Naive thymus-derived CD8-positive, alpha-beta T cell (primary cell): ENCODE data around the gene PPIE. TPM values are rescaled to one million over a fixed set of nuclear protein-coding genes. Genes with fewer than 3 reads are reported as not detected.
A peak's percentile ranks its signal among the peaks of the same experiment; 100 is the strongest.

Experiments used
- ATAC-seq, 2 donors: fragments of 150-1000 bp; cut with Tn5 transposase in 1 of 2; sonication (Bioruptor Pico), chemical (Tn5 transposase) in 1 of 2; 1 replicate in 1 of 2; 2 replicates in 1 of 2; pipeline ENCODE4 v1.10.0; 2021; ENCODE audit warnings: mild to moderate bottlenecking in 2 of 2, moderate library complexity in 2 of 2
- POLR2A ChIA-PET: fragments of 350-600 bp; sonication (Branson Sonifier 250); formaldehyde crosslinking; loops from one replicate; lab custom pipeline; 2021; ENCODE audit warnings: antibody characterized with exemption; lab: Charles Lee
- DNase-seq, 10 donors: peaks; one replicate each; pipeline versions ENCODE4 v3.0.0 to v3.0.0-alpha.2; 2020 to 2022
- H3K27ac Mint-ChIP-seq, 10 donors: one replicate each; pipeline ENCODE4 v1.8.0; 2020 to 2022; ENCODE audit warnings: mild to moderate bottlenecking in 10 of 10, mixed read lengths in 10 of 10, moderate library complexity in 4 of 10, inconsistent platforms in 1 of 10
- H3K27me3 Mint-ChIP-seq, 5 donors: one replicate each; pipeline ENCODE4 v1.8.0; 2021 to 2022; ENCODE audit warnings: mixed read lengths in 5 of 5
- H3K36me3 Mint-ChIP-seq, 3 donors: one replicate each; pipeline ENCODE4 v1.8.0; 2020 to 2022; ENCODE audit warnings: mixed read lengths in 3 of 3, mild to moderate bottlenecking in 2 of 3, inconsistent platforms in 1 of 3
- H3K4me1 Mint-ChIP-seq, 4 donors: one replicate each; pipeline ENCODE4 v1.8.0; 2021 to 2022; ENCODE audit warnings: mixed read lengths in 4 of 4
- H3K4me3 Mint-ChIP-seq, 10 donors: one replicate each; pipeline ENCODE4 v1.8.0; 2020 to 2022; ENCODE audit warnings: mild to moderate bottlenecking in 10 of 10, mixed read lengths in 10 of 10, moderate library complexity in 6 of 10, inconsistent platforms in 1 of 10
- H3K9me3 Mint-ChIP-seq, 9 donors: one replicate each; pipeline ENCODE4 v1.8.0; 2020 to 2022; ENCODE audit warnings: mixed read lengths in 9 of 9, mild to moderate bottlenecking in 3 of 9, inconsistent platforms in 1 of 9, moderate library complexity in 1 of 9
- polyA plus RNA-seq, 3 donors: library from polyadenylated mRNA; unstranded; fragments of 300-500 nt; fragmentation: Illumina TruSeq; gene quantifications; one replicate each; pipeline ENCODE4 v1.2.3, GENCODE V29; 2021
- total RNA-seq, 8 experiments: library from RNA in 2 of 8; stranded (reverse) in 2 of 8; gene quantifications; one replicate each; pipeline ENCODE4 v1.2.3 and lab custom pipeline; 2021 to 2026

PPIE gene
- total and polyA plus RNA-seq, 5 experiments from 2014 or later, result 86.9 to 123 (median 101) TPM

DNA sequence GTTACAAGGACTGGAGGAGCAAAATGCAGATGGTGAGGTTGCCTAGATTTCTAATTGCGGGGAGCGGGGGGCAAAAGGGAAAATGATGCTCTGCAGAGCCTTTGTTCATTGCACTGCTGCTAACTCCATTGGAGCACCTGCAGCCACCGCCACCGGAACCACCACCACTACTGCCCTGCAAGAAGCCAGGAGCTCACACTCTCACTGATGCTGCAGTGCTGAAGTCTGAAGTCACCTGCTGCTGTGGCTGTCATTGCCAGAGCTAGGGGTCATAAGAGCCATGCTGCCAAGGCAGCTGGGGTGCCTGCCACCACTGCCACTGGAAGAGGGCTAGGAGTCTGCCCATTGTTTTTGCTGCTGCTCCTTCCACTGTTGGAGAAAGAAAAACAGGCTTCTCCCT, 40.1 kb upstream of the PPIE start:
- POLR2A ChIA-PET, result no interaction called here
- Mint-ChIP-seq H3K36me3 (no peaks in the 10 kb centered on the region), H3K27me3 (peaks cover 0 to 27% (median 9%) of the 10 kb centered on the region in 5 donors), H3K4me1 (peaks cover 0 to 8% (median 3%) of the 10 kb centered on the region in 4 donors), H3K27ac (no peak overlapping the region), H3K9me3 (no peaks in the 10 kb centered on the region), H3K4me3 (no peak overlapping the region)
- no peak for ATAC-seq
- DNase-seq, result no peak

DNA sequence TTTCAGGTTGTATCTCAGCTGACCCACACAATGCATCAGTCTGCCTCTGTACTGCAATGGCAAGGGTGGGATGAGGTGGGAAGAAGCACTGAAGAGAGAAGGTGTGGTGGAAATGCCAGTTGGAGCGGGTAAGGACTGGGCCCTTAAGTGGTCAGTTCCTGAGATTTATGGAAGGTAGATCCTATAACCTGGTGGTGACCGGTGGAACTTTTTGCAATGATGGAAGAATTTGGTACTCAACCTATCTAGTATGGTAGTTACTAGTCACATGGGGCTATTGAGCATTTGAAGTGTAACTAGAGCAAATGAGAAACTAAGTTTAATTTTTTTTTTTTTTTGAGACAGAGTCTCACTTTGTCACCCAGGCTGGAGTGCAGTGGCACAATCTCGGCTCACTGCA, 39.3 kb upstream of the PPIE start:
- Mint-ChIP-seq H3K4me3 (no peak overlapping the region), H3K4me1 (peaks cover 0 to 5% (median 2%) of the 10 kb centered on the region in 4 donors), H3K9me3 (no peaks in the 10 kb centered on the region), H3K27ac (no peak overlapping the region), H3K27me3 (peaks cover 0 to 26% (median 9%) of the 10 kb centered on the region in 5 donors), H3K36me3 (no peaks in the 10 kb centered on the region)
- POLR2A ChIA-PET, result no interaction called here
- DNase-seq (no peak), ATAC-seq (no peak)

DNA sequence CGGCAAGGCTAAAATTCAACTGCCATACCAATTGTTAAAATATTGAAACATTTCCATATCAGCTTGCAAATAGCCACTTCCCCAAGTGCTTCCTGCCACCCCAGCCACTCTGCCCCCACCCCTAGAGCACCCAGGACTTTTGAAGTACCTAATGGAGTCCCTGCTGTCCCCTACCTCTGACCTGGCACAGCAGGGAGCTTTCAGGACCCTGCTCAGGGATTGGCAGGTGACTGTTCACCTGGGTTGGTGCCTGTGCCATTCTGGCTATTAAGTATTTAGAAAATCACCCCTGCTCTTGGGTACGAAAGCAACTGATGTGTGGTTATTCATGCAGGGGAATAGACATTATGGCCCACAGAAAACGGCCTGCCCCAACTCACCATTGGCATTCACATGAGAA, 38.3 kb upstream of the PPIE start:
- Mint-ChIP-seq H3K36me3 (no peaks in the 10 kb centered on the region), H3K27me3 (peaks cover 0 to 26% (median 9%) of the 10 kb centered on the region in 5 donors), H3K4me3 (no peak overlapping the region), H3K4me1 (peaks cover 0 to 5% (median 0%) of the 10 kb centered on the region in 4 donors), H3K9me3 (no peaks in the 10 kb centered on the region), H3K27ac (no peak overlapping the region)
- no peak for DNase-seq
- POLR2A ChIA-PET, result interaction anchor here (1.3 kb wide), 1 partner anchor 7 kb away, joined by 4 read pairs; no protein-coding TSS in a partner anchor
- ATAC-seq, result no peak

DNA sequence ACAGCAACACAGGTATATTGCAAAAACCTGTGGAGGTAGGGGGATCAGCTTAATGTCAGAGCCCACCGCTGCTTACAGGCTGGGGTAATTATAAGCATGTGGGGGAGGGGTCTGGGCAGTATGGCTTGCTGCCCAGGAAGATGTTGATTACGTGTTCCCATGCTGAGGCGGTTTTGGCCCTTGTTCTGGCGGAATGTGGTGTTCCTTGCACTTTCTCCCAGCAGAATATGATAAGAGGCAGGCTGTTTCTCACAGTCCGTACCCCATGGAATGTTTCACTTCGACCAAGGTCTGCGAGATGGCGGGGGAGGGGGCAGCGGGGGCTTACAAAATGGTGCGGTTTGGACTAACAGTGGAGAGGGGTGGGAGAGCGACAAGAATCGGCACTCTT, 37.6 kb upstream of the PPIE start:
- H3K36me3 Mint-ChIP-seq, result no peaks in the 10 kb centered on the region
- H3K4me3 Mint-ChIP-seq, result no peak overlapping the region
- H3K27me3 Mint-ChIP-seq, result peaks cover 0 to 26% (median 9%) of the 10 kb centered on the region in 5 donors
- no peaks in the 10 kb centered on the region for H3K9me3 Mint-ChIP-seq
- no peak for DNase-seq
- POLR2A ChIA-PET, result interaction anchor here (1.3 to 1.4 kb wide), 2 partner anchors 8 to 10 kb away, joined by 4 read pairs; partner anchors contain the start of gene HPCAL4
- H3K4me1 Mint-ChIP-seq, result peaks cover 0 to 5% (median 0%) of the 10 kb centered on the region in 4 donors
- no peak for ATAC-seq
- H3K27ac Mint-ChIP-seq, result no peak overlapping the region

DNA sequence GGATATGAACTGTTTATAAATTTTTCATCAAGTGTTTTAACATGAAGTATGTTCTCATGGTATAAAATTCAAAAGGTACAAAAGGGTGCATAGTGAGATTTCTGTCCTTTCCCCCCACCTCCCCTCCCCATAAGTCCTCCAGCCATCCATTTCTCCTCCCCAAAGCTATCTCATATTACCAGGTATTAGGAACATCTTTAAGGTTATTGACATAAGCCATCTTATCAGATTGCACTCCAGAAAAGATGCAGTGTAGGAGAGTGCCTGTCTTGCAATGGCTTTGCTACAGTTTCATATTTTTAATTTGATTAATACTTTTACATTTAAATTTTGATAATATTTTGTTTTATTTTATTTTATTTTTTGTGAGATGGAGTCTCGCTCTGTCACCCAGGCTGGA, 33.9 kb upstream of the PPIE start:
- ATAC-seq, result no peak
- no peak for DNase-seq
- H3K36me3 Mint-ChIP-seq, result no peaks in the 10 kb centered on the region
- POLR2A ChIA-PET, result no interaction called here
- no peak overlapping the region for H3K4me3 Mint-ChIP-seq
- no peaks in the 10 kb centered on the region for H3K9me3 Mint-ChIP-seq
- H3K27me3 Mint-ChIP-seq, result peaks cover 5 to 34% (median 11%) of the 10 kb centered on the region in 5 donors
- peaks cover 0 to 1% (median 0%) of the 10 kb centered on the region in 4 donors for H3K4me1 Mint-ChIP-seq
- H3K27ac Mint-ChIP-seq, result no peak overlapping the region

DNA sequence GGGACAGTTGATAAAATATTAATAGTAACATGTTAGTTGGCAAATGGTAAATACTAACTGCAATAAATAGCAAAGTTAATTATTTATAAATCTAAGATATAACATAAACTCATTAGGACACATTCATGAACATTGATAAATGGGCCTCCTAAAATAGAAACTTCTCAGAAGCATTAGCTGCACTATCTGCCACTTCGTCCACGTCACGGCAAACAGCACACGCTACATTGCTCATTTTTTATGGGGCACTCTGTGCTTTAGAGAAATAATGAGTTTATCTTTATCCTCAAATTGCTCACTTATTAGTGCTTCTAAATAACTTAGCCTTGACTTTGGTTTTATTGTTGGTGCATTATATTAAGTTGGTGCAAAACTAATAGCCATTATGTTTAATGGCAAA, 31.2 kb upstream of the PPIE start:
- no peak overlapping the region for H3K4me3 Mint-ChIP-seq
- no peaks in the 10 kb centered on the region for H3K36me3 Mint-ChIP-seq
- no peak overlapping the region for H3K27ac Mint-ChIP-seq
- H3K4me1 Mint-ChIP-seq, result no peaks in the 10 kb centered on the region
- H3K27me3 Mint-ChIP-seq, result peaks cover 4 to 34% (median 11%) of the 10 kb centered on the region in 5 donors
- ATAC-seq (no peak), DNase-seq (no peak)
- H3K9me3 Mint-ChIP-seq, result no peaks in the 10 kb centered on the region
- POLR2A ChIA-PET, result interaction anchor here (1.1 kb wide), 1 partner anchor 16 kb away, joined by 3 read pairs; no protein-coding TSS in a partner anchor

DNA sequence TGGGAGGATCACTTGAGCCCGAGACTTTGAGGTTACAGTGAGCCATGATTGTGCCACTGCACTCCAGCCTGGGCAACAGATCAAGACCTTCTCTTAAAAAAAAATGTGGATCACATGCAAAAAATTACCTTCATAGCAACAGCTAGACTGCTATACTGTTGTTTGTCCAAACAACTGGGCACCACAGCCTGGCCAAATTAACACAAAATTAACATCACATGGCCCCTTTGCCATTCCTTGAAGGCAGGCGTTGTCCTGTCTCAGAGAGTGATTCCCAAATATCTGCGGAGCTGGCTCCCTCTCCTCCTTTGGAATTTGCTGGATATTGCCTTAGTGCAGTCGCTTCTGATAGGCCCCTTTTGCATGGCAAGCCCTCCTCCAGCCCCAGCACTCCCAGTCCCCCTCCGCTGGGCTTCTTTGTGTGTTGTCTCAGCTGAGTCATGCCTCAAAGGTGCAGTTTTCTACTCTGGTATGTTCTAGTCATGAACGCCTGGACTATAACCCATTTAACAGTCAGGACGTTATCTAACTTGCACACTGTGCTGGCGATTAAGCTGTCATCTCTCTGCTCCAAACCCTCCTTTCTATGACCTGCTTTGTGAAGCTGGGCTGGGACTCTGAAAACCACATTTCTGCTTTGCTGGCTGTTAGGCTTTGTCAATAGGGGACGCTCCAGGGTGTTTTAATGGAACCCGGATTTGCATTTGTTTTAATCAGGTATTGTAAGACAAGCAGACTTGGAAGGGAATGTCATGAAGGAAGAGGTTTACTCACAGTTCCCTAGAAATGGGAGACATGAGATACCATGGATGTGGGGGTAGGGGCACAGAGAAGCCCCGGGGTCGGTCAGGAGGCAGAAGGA, 27.3 kb upstream of the PPIE start:
- no peak overlapping the region for H3K4me3 Mint-ChIP-seq
- ATAC-seq, result no peak
- H3K36me3 Mint-ChIP-seq, result no peaks in the 10 kb centered on the region
- POLR2A ChIA-PET, result no interaction called here
- H3K27me3 Mint-ChIP-seq, result peaks cover 15 to 49% (median 17%) of the 10 kb centered on the region in 5 donors
- H3K9me3 Mint-ChIP-seq, result no peaks in the 10 kb centered on the region
- no peak overlapping the region for H3K27ac Mint-ChIP-seq
- no peak for DNase-seq
- no peaks in the 10 kb centered on the region for H3K4me1 Mint-ChIP-seq

DNA sequence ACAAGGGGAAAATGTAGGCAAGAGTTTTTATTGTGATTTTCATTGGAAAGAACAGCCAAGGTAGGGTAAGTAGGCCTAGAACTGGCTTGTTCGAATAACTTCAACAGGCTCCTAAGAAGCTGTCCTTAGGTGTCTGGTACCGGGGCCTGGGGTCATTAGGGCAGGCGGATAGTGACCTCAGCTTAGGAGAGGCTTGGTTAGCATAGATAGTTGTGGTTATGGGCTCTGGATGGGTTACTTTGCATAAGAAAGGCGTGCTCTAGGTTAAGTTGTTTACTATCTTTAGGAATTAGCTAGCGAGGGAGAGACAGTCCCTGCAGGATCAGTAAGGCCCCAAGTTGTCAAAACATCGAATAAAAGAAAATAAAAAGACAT, 26.7 kb upstream of the PPIE start:
- POLR2A ChIA-PET, result no interaction called here
- no peaks in the 10 kb centered on the region for H3K4me1 Mint-ChIP-seq
- no peak overlapping the region for H3K27ac Mint-ChIP-seq
- DNase-seq (no peak), ATAC-seq (no peak)
- H3K27me3 Mint-ChIP-seq, result peaks cover 20 to 50% (median 24%) of the 10 kb centered on the region in 5 donors
- H3K9me3 Mint-ChIP-seq, result no peaks in the 10 kb centered on the region
- H3K36me3 Mint-ChIP-seq, result no peaks in the 10 kb centered on the region
- no peak overlapping the region for H3K4me3 Mint-ChIP-seq

DNA sequence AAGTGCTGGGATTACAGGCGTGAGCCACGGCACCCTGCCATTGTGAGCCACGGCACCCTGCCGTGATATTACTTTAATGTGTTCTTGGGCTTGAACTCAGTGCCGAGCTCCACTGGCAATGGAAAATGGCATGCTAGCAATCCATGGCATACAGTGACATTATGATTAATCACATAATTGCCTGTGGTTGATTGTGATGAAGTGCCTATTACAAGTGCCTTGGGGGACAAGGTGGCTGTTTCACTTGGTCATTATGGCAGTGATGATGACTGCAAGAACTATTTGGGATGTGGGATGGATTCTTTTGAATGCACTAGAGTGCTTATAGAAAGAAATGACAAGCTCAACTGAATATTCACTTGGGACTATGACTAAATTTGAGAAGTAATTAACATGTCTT, 25.1 kb upstream of the PPIE start:
- H3K27ac Mint-ChIP-seq, result no peak overlapping the region
- H3K27me3 Mint-ChIP-seq, result peaks cover 29 to 59% (median 32%) of the 10 kb centered on the region in 5 donors
- H3K4me1 Mint-ChIP-seq, result no peaks in the 10 kb centered on the region
- no peak for ATAC-seq
- H3K9me3 Mint-ChIP-seq, result no peaks in the 10 kb centered on the region
- no peak for DNase-seq
- no peaks in the 10 kb centered on the region for H3K36me3 Mint-ChIP-seq
- H3K4me3 Mint-ChIP-seq, result no peak overlapping the region
- POLR2A ChIA-PET, result interaction anchor here (1.4 kb wide), 1 partner anchor 40 kb away, joined by 3 read pairs; no protein-coding TSS in a partner anchor

DNA sequence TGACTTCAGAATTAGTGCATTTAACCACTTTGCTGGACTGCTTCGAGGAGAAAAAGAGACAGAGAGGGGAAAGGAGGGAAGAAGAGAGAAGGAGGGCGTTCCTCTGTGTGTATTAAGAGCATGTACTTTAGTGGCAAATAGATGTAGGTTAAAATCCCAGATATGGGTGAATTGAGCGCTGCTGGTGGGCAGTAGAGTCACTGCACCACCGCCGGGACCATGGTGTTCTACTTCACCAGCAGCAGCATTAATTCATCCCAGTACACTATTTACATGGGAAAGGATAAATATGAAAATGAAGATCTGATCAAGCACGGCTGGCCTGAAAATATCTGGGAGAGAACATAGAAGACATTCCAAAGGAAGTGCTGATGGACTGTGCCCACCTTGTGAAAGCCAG, 20.9 kb upstream of the PPIE start:
- no peak for ATAC-seq

DNA sequence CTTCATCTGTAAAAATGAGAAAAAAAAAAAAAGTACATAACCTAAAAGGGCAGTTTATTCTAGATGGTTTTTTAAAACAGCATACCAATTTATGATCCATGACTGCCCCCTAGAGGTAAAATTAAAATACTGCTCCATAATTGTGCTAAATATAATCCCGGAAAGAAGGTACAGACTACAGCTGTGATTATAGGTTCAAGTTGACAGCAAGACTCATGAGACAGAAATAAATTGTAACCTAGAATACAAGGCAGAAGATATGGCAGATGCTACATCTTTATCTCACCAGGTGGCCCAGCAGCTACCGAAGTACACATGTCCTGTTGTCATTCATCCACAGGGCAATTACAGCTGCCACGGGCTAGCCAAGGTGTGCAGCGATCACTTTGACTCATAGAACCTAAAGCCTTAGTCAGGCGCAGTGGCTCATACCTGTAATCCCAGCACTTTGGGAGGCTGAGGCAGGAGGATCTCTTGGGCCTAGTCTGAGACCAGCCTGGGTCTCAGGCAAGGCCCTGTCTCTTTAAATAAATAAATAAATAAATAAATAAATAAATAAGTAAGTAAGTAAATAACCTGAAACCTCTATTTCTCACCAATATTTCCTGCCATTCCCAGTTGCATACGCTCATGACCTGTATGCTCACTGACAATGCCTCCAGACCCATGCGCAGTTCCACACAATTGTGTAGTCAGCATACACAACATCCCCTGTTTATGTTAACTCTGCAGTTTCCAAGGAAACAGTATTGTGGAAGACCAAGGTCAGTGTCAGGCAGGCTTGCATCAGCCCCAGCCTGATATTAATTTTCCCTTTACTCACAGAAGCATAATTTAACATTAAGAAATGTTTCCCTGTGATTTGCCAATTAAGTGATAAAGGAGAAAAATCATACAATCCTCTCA, 18.3 kb upstream of the PPIE start:
- Mint-ChIP-seq H3K9me3 (no peaks in the 10 kb centered on the region), H3K27ac (peak overlapping the region in 1 of 10 donors; percentile 51), H3K4me3 (no peak overlapping the region), H3K36me3 (no peaks in the 10 kb centered on the region), H3K4me1 (no peaks in the 10 kb centered on the region), H3K27me3 (peaks cover 19 to 49% (median 32%) of the 10 kb centered on the region in 5 donors)
- POLR2A ChIA-PET, result interaction anchor here (0.6 to 1.7 kb wide), 3 partner anchors 48 to 115 kb away, joined by 3 to 7 read pairs (median 3); partner anchors contain the start of gene NT5C1A
- ATAC-seq (peak; percentile 77 to 78), DNase-seq (peak in 5 of 10 donors; percentile 7 to 76 (median 75))

More for the DNA sequence above, 20.9 kb upstream of the PPIE start:
- no peaks in the 10 kb centered on the region for H3K9me3 Mint-ChIP-seq
- no peaks in the 10 kb centered on the region for H3K4me1 Mint-ChIP-seq
- no peaks in the 10 kb centered on the region for H3K36me3 Mint-ChIP-seq
- no peak for DNase-seq
- no peak overlapping the region for H3K27ac Mint-ChIP-seq
- H3K4me3 Mint-ChIP-seq, result no peak overlapping the region
- POLR2A ChIA-PET, result no interaction called here
- H3K27me3 Mint-ChIP-seq, result peaks cover 20 to 43% (median 33%) of the 10 kb centered on the region in 5 donors

DNA sequence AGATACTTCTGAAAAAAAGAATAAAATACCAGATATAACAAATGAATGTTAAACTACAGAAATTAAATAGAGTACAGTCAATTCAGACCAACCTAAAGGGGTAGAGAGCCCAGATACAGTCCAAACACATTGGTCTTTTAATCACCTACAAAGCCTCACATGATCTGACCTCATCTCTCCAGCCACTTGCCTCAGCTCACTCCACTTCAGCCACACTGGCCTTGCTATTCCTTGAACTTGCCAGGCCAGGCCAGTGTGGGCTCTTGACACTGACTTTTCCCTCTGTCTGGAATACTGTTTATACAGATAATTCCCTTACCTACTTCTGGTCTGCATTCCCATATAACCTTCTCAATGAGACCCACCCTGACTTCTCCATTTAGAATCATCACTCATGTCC, 17.0 kb upstream of the PPIE start:
- DNase-seq, result no peak
- Mint-ChIP-seq H3K4me1 (no peaks in the 10 kb centered on the region), H3K27ac (no peak overlapping the region), H3K36me3 (no peaks in the 10 kb centered on the region), H3K9me3 (no peaks in the 10 kb centered on the region), H3K4me3 (no peak overlapping the region), H3K27me3 (peaks cover 17 to 54% (median 31%) of the 10 kb centered on the region in 5 donors)
- POLR2A ChIA-PET, result no interaction called here
- ATAC-seq, result no peak
